ENCODE measurements around the gene PDZD7. TPM values are rescaled to one million over a fixed set of nuclear protein-coding genes. Genes with fewer than 3 reads are reported as not detected.

Gene PDZD7
- total RNA-seq, 2 donors from 2014 or later, result 0.80 to 1.3 TPM

GRCh38 chr10:100972904-100973535 lies 57.9 kb downstream of the PDZD7 start:
- Mint-ChIP-seq H3K9me3 (no peaks in the 10 kb centered on the region), H3K27ac (peak overlapping the region in 1 of 2 donors; percentile 79), H3K36me3 (no peaks in the 10 kb centered on the region)
- no peak for ATAC-seq
- no peak for DNase-seq (ENCODE audit: low spot score in 2 of 2)

GRCh38 chr10:100972115-100972903 lies 58.6 kb downstream of the PDZD7 start:
- no peak for ATAC-seq
- DNase-seq (ENCODE audit: low spot score in 2 of 2), result no peak
- Mint-ChIP-seq H3K9me3 (no peaks in the 10 kb centered on the region), H3K27ac (peak overlapping the region in 1 of 2 donors; percentile 79), H3K36me3 (no peaks in the 10 kb centered on the region)

- no peak for ATAC-seq
- Mint-ChIP-seq H3K36me3 (no peaks in the 10 kb centered on the region), H3K9me3 (no peaks in the 10 kb centered on the region), H3K27ac (no peak overlapping the region)
- no peak for DNase-seq (ENCODE audit: low spot score in 2 of 2)
Measured at GRCh38 chr10:100970914-100971811, 59.8 kb downstream of the PDZD7 start.

GRCh38 chr10:100970076-100970913 lies 60.6 kb downstream of the PDZD7 start:
- ATAC-seq (peak; percentile 11 to 12), DNase-seq (ENCODE audit: low spot score in 2 of 2) (no peak)
- H3K27ac Mint-ChIP-seq, result no peak overlapping the region
- no peaks in the 10 kb centered on the region for H3K36me3 Mint-ChIP-seq
- H3K9me3 Mint-ChIP-seq, result no peaks in the 10 kb centered on the region

GRCh38 chr10:100969187-100970075 lies 61.5 kb downstream of the PDZD7 start, which contains the start of gene SEMA4G:
Gene SEMA4G, plus strand, starts transcription at chr10:100969504. Its CDS starts 3,409 bp downstream, at chr10:100972913.
- Mint-ChIP-seq H3K9me3 (no peaks in the 10 kb centered on the region), H3K36me3 (no peaks in the 10 kb centered on the region), H3K27ac (peak within 1 kb of the TSS in 1 of 2 donors; percentile 50)
- peak; percentile 73 to 85 for ATAC-seq
- DNase-seq (ENCODE audit: low spot score in 2 of 2), result peak in 1 of 2 donors; percentile 59

- Mint-ChIP-seq H3K36me3 (no peaks in the 10 kb centered on the region), H3K27ac (no peak overlapping the region), H3K9me3 (no peaks in the 10 kb centered on the region)
- no peak for ATAC-seq
- no peak for DNase-seq (ENCODE audit: low spot score in 2 of 2)
Measured at GRCh38 chr10:100968863-100969186, 62.1 kb downstream of the PDZD7 start.

GRCh38 chr10:100968062-100968736 lies 62.7 kb downstream of the PDZD7 start:
- no peak for DNase-seq (ENCODE audit: low spot score in 2 of 2)
- no peak overlapping the region for H3K27ac Mint-ChIP-seq
- no peaks in the 10 kb centered on the region for H3K36me3 Mint-ChIP-seq
- ATAC-seq, result no peak
- H3K9me3 Mint-ChIP-seq, result no peaks in the 10 kb centered on the region

- Mint-ChIP-seq H3K9me3 (no peaks in the 10 kb centered on the region), H3K36me3 (no peaks in the 10 kb centered on the region), H3K27ac (no peak overlapping the region)
- no peak for ATAC-seq
- no peak for DNase-seq (ENCODE audit: low spot score in 2 of 2)
Measured at GRCh38 chr10:100967332-100967731, 63.6 kb downstream of the PDZD7 start.

GRCh38 chr10:100966887-100967286 lies 64.0 kb downstream of the PDZD7 start:
- no peak for DNase-seq (ENCODE audit: low spot score in 2 of 2)
- ATAC-seq, result no peak
- Mint-ChIP-seq H3K27ac (no peak overlapping the region), H3K36me3 (no peaks in the 10 kb centered on the region), H3K9me3 (no peaks in the 10 kb centered on the region)

- Mint-ChIP-seq H3K27ac (no peak overlapping the region), H3K9me3 (no peaks in the 10 kb centered on the region), H3K36me3 (no peaks in the 10 kb centered on the region)
- ATAC-seq (no peak), DNase-seq (ENCODE audit: low spot score in 2 of 2) (no peak)
Measured at GRCh38 chr10:100965820-100966219, 65.1 kb downstream of the PDZD7 start.

GRCh38 chr10:100963826-100964225 lies 67.1 kb downstream of the PDZD7 start:
- DNase-seq (ENCODE audit: low spot score in 2 of 2) (no peak), ATAC-seq (no peak)
- peaks cover 0 to 3% of the 10 kb centered on the region in 2 donors for H3K36me3 Mint-ChIP-seq
- no peak overlapping the region for H3K27ac Mint-ChIP-seq
- H3K9me3 Mint-ChIP-seq, result no peaks in the 10 kb centered on the region

- peaks cover 0 to 7% of the 10 kb centered on the region in 2 donors for H3K36me3 Mint-ChIP-seq
- ATAC-seq (no peak), DNase-seq (ENCODE audit: low spot score in 2 of 2) (no peak)
- no peak overlapping the region for H3K27ac Mint-ChIP-seq
- H3K9me3 Mint-ChIP-seq, result no peaks in the 10 kb centered on the region
Measured at GRCh38 chr10:100962351-100963080, 68.4 kb downstream of the PDZD7 start.

GRCh38 chr10:100960251-100960650 lies 70.7 kb downstream of the PDZD7 start:
- DNase-seq (ENCODE audit: low spot score in 2 of 2), result no peak
- Mint-ChIP-seq H3K27ac (no peak overlapping the region), H3K9me3 (no peaks in the 10 kb centered on the region), H3K36me3 (peaks cover 0 to 7% of the 10 kb centered on the region in 2 donors)
- no peak for ATAC-seq
